B cell (primary cell): Measurements from ENCODE around the gene TRIB2. TPM values are rescaled to one million over a fixed set of nuclear protein-coding genes. Genes with fewer than 3 reads are reported as not detected.

Experiments used
- ATAC-seq: fragments of 200-7000 bp; cut with Tn5 transposase; one replicate; pipeline ENCODE4 v1.10.0; 2021; ENCODE audit warnings: low read depth, mild to moderate bottlenecking, moderate number of reproducible peaks, moderate library complexity
- CTCF ChIA-PET: fragments of 350-600 bp; sonication (Branson Sonifier 250); formaldehyde crosslinking; loops from one replicate; lab custom pipeline; 2021; ENCODE audit warnings: antibody characterized with exemption, inconsistent platforms; lab: Charles Lee
- POLR2A ChIA-PET: fragments of 350-600 bp; sonication (Branson Sonifier 250); formaldehyde crosslinking; loops from one replicate; lab custom pipeline; 2021; ENCODE audit warnings: antibody characterized with exemption; lab: Charles Lee
- DNase-seq: peaks from one replicate; pipeline ENCODE4 v3.0.0; 2013
- H2AFZ ChIP-seq: 2 replicates; pipeline ENCODE4 v1.6.1; 2012; ENCODE audit warnings: mild to moderate bottlenecking, low read depth, low read length; ENCODE audit not compliant: insufficient read depth, poor library complexity, severe bottlenecking
- H3K27ac ChIP-seq, 2 donors: 1 replicate in 1 of 2; 2 replicates in 1 of 2; pipeline ENCODE4 v1.5.1; 2012 to 2013; ENCODE audit warnings: low read length in 2 of 2, mild to moderate bottlenecking in 2 of 2, moderate library complexity in 1 of 2
- H3K27me3 ChIP-seq, 4 experiments: fragments of 200-600 bp in 1 of 4; sonication (generic) in 1 of 4; replicated peaks in 1 of 4; 1 replicate in 2 of 4; 2 replicates in 2 of 4; pipeline versions ENCODE4 v1.6.1 to v1.7.0; 2013 to 2016; ENCODE audit warnings: low read length in 3 of 4, mild to moderate bottlenecking in 2 of 4, mixed read lengths in 1 of 4, moderate library complexity in 1 of 4; ENCODE audit not compliant: insufficient read depth in 4 of 4, control insufficient read depth in 3 of 4; ENCODE audit errors: control extremely low read depth in 1 of 4
- H3K36me3 ChIP-seq, 2 experiments: replicated peaks in 1 of 2; 1 replicate in 1 of 2; 2 replicates in 1 of 2; pipeline versions ENCODE4 v1.6.1 to v1.7.1; 2013; ENCODE audit warnings: low read length in 1 of 2; ENCODE audit not compliant: insufficient read depth in 2 of 2, control insufficient read depth in 1 of 2; ENCODE audit errors: control extremely low read depth in 1 of 2, extremely low read depth in 1 of 2
- H3K4me1 ChIP-seq, 2 donors: fragments of 200-600 bp in 1 of 2; sonication (generic) in 1 of 2; 1 replicate in 1 of 2; 2 replicates in 1 of 2; pipeline versions ENCODE4 v1.5.1 to v1.6.1; 2013 to 2017; ENCODE audit warnings: low read length in 2 of 2; ENCODE audit not compliant: control insufficient read depth in 2 of 2, insufficient read depth in 2 of 2
- H3K4me2 ChIP-seq: replicated peaks from 2 replicates; pipeline ENCODE3; 2012; ENCODE audit warnings: mild to moderate bottlenecking, low read depth, low read length; ENCODE audit not compliant: poor library complexity, severe bottlenecking
- H3K4me3 ChIP-seq, 5 experiments: fragments of 200-600 bp in 1 of 5; sonication (generic) in 1 of 5; 1 replicate in 3 of 5; 2 replicates in 2 of 5; pipeline versions ENCODE4 v1.5.1 to v1.7.0; 2011 to 2016; ENCODE audit warnings: low read length in 4 of 5, mild to moderate bottlenecking in 4 of 5, low read depth in 2 of 5, control low read depth in 1 of 5, moderate library complexity in 1 of 5; ENCODE audit not compliant: insufficient read depth in 1 of 5; ENCODE audit errors: control extremely low read depth in 1 of 5, extremely low read depth in 1 of 5
- H3K79me2 ChIP-seq: fragments of 200-600 bp; sonication (generic); one replicate; pipeline ENCODE4 v1.6.0; 2016; ENCODE audit warnings: low read length; ENCODE audit not compliant: control insufficient read depth, insufficient read depth
- H3K9ac ChIP-seq: fragments of 200-600 bp; sonication (generic); 2 replicates; pipeline ENCODE4 v1.6.1; 2017; ENCODE audit warnings: mild to moderate bottlenecking, low read length, moderate library complexity
- H3K9me3 ChIP-seq, 3 donors: one replicate each; pipeline versions ENCODE4 v1.6.1 to v1.7.1; 2013; ENCODE audit warnings: low read length in 2 of 3; ENCODE audit not compliant: control insufficient read depth in 2 of 3, insufficient read depth in 1 of 3; ENCODE audit errors: control extremely low read depth in 1 of 3
- H4K20me1 ChIP-seq: 2 replicates; pipeline ENCODE4 v1.6.0; 2012; ENCODE audit warnings: mild to moderate bottlenecking, low read length; ENCODE audit not compliant: insufficient read depth, control insufficient read depth, poor library complexity, severe bottlenecking
- H3K27ac Mint-ChIP-seq: one replicate; pipeline ENCODE4 v1.8.0; 2021; ENCODE audit warnings: mixed read lengths
- H3K27me3 Mint-ChIP-seq: one replicate; pipeline ENCODE4 v1.8.0; 2021; ENCODE audit warnings: mixed read lengths
- H3K4me1 Mint-ChIP-seq: one replicate; pipeline ENCODE4 v1.8.0; 2021; ENCODE audit warnings: mixed read lengths
- H3K4me3 Mint-ChIP-seq: one replicate; pipeline ENCODE4 v1.8.0; 2021; ENCODE audit warnings: mixed read lengths
- H3K9me3 Mint-ChIP-seq: one replicate; pipeline ENCODE4 v1.8.0; 2022; ENCODE audit warnings: mixed read lengths; ENCODE audit not compliant: insufficient read depth
- EZH2 ChIP-seq: IDR thresholded peaks from 2 replicates; pipeline ENCODE4 v1.6.1; 2012; ENCODE audit warnings: borderline replicate concordance, low read depth, mild to moderate bottlenecking, moderate library complexity, low read length; ENCODE audit not compliant: insufficient read depth, poor library complexity, severe bottlenecking
- WGBS: methylation state at CpG from one replicate; pipeline ENCODE4 v1.1.5; 2013; ENCODE audit warnings: missing lambda C conversion rate; ENCODE audit not compliant: insufficient coverage; 5-methylcytosine and 5-hydroxymethylcytosine counted together
- intact Hi-C: fragments of 100-400 bp; cut with micrococcal nuclease; formaldehyde crosslinking; loops from one replicate; pipeline ENCODE4 v1.10.0; 2022
- polyA plus RNA-seq: library from polyadenylated mRNA; depleted of rRNA; stranded (reverse); fragments of >200 nt; gene quantifications from 2 replicates; pipeline ENCODE4 v1.2.3, GENCODE V29; 2012
- total RNA-seq, 2 donors: library from RNA; stranded (reverse); fragments of 120-200 nt in 1 of 2; gene quantifications; 1 replicate in 1 of 2; 2 replicates in 1 of 2; pipeline versions ENCODE4 v1.2.3 to v1.2.4, GENCODE V29; 2013 to 2022
- TF ChIP-seq, protein P1 (sequence below): fragments of 200-600 bp; IDR thresholded peaks from one replicate; pipeline ENCODE4 v1.8.0; 2022; ENCODE audit warnings: antibody characterized with exemption, mild to moderate bottlenecking

The TRIB2 gene
- total and polyA plus RNA-seq, 2 donors (not counting 1 experiment from before 2014, with no cell fraction given): 36.3 to 117 TPM

DNA sequence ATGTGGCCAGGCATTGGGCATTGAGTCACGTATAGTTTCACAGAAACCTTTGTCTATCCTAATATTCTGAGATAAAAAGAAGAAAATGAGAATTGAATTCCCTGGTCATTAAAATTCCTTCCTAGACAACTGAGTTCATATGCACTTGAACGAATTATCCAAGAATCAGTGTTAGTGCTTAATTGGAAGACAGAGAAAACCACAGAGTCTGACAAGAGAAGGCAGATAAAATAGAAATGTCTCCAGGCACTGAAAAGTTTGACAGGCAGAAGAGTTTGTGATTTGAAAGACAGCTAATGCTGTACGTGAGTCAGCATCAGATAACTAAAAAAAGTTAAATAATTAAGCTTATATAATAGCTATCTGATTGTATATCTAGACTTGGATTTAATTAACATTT lies 47.7 kb upstream of the TRIB2 start:
- H3K27me3 ChIP-seq: peaks cover 0 to 7% (median 2%) of the 10 kb centered on the region in 4 experiments
- POLR2A ChIA-PET: no interaction called here
- no peaks in the 10 kb centered on the region for H3K36me3 ChIP-seq
- H3K4me2 ChIP-seq: no peak overlapping the region
- no peaks in the 10 kb centered on the region for H3K4me1 ChIP-seq
- CTCF ChIA-PET: no interaction called here
- Mint-ChIP-seq H3K4me1 (no peaks in the 10 kb centered on the region), H3K27ac (no peak overlapping the region), H3K9me3 (no peaks in the 10 kb centered on the region), H3K4me3 (no peak overlapping the region), H3K27me3 (peaks cover 18% of the 10 kb centered on the region)
- TF ChIP-seq EZH2: no peak
- no peak overlapping the region for H3K9ac ChIP-seq
- no peak overlapping the region for H3K4me3 ChIP-seq
- H4K20me1 ChIP-seq: no peaks in the 10 kb centered on the region
- H2AFZ ChIP-seq: no peak overlapping the region
- no peak overlapping the region for H3K27ac ChIP-seq
- intact Hi-C loops: no loop called here
- WGBS: no CpG with 5 or more reads among the region's 3 CpGs
- H3K9me3 ChIP-seq: peaks cover 0 to 12% (median 7%) of the 10 kb centered on the region in 3 donors
- ATAC-seq: no peak
- no peak for DNase-seq
- no peaks in the 10 kb centered on the region for H3K79me2 ChIP-seq

DNA sequence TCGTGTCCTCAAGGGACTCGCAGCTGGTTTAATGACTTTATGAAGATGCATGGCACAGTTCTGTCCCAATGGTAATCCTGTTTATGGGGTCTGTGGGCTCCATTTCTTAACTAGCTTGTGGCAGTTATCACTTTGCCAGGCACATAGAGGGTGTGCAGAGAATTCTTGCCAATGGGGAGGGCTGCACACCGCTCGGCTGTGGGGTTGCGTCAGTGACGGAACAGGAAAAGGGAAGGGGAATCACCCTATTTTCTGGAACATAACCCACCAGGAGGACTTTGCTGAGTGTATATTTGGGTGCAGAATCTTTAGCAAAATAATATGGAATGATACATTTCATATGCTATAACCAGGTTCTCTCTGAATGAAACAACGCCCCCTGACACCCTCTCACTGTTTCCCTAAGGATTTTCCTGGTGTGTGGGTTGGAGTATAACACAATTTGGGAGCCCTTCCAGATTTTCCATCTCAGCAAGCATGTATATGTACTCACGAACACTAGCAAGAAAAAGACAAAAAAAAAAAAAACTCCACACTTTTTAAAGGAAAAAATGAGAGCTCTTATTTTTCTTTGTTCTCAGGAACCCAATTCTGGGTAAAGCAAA lies 43.9 kb upstream of the TRIB2 start:
- TF ChIP-seq EZH2: no peak
- TF ChIP-seq, protein P1, sequence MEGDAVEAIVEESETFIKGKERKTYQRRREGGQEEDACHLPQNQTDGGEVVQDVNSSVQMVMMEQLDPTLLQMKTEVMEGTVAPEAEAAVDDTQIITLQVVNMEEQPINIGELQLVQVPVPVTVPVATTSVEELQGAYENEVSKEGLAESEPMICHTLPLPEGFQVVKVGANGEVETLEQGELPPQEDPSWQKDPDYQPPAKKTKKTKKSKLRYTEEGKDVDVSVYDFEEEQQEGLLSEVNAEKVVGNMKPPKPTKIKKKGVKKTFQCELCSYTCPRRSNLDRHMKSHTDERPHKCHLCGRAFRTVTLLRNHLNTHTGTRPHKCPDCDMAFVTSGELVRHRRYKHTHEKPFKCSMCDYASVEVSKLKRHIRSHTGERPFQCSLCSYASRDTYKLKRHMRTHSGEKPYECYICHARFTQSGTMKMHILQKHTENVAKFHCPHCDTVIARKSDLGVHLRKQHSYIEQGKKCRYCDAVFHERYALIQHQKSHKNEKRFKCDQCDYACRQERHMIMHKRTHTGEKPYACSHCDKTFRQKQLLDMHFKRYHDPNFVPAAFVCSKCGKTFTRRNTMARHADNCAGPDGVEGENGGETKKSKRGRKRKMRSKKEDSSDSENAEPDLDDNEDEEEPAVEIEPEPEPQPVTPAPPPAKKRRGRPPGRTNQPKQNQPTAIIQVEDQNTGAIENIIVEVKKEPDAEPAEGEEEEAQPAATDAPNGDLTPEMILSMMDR: no peak
- Histone ChIP-seq H3K79me2 (no peaks in the 10 kb centered on the region), H3K4me3 (no peak overlapping the region), H3K36me3 (no peaks in the 10 kb centered on the region), H3K27me3 (peaks cover 0 to 4% (median 0%) of the 10 kb centered on the region in 4 experiments), H3K27ac (no peak overlapping the region), H3K9ac (no peak overlapping the region), H3K9me3 (no peaks in the 10 kb centered on the region), H2AFZ (no peak overlapping the region), H3K4me2 (no peak overlapping the region), H3K4me1 (no peaks in the 10 kb centered on the region), H4K20me1 (no peaks in the 10 kb centered on the region)
- H3K4me1 Mint-ChIP-seq: no peaks in the 10 kb centered on the region
- DNase-seq (no peak), ATAC-seq (no peak)
- CTCF ChIA-PET: no interaction called here
- no peaks in the 10 kb centered on the region for H3K9me3 Mint-ChIP-seq
- no peak overlapping the region for H3K27ac Mint-ChIP-seq
- H3K27me3 Mint-ChIP-seq: peaks cover 18% of the 10 kb centered on the region
- POLR2A ChIA-PET: no interaction called here
- no peak overlapping the region for H3K4me3 Mint-ChIP-seq
- 100% methylated on average over 1 of the region's 8 CpGs for WGBS
- intact Hi-C loops: no loop called here
